ENCODE measurements around the gene PHACTR4. TPM values are rescaled to one million over a fixed set of nuclear protein-coding genes. Genes with fewer than 3 reads are reported as not detected.

Gene PHACTR4
- total and polyA plus RNA-seq, 2 experiments from 2014 or later: 35.4 to 47.1 TPM

GRCh38 chr1:28441674-28442073 lies 72.1 kb downstream of the PHACTR4 start:
- Histone ChIP-seq H3K9me2 (ENCODE audit: insufficient read depth) (no peaks in the 10 kb centered on the region), H3K4me1 (ENCODE audit: insufficient read depth) (peaks cover 9% of the 10 kb centered on the region; the same call in 1 of the 2 replicates), H3K36me3 (ENCODE audit: insufficient read depth) (no peaks in the 10 kb centered on the region), H4K20me1 (replicated peaks; ENCODE audit: insufficient read depth) (no peaks in the 10 kb centered on the region; the same call in 1 of the 2 replicates), H2AFZ (no peak overlapping the region), H3K27ac (ENCODE audit: low read depth) (peak overlapping the region; percentile 22; the same call in 1 of the 2 replicates), H3K79me2 (replicated peaks; ENCODE audit: insufficient read depth) (peaks cover 19% of the 10 kb centered on the region), H3K4me3 (no peak overlapping the region), H3F3A (replicated peaks; ENCODE audit: low read depth) (no peaks in the 10 kb centered on the region), H3K27me3 (ENCODE audit: insufficient read depth) (no peaks in the 10 kb centered on the region), H3K4me2 (no peak overlapping the region)
- peaks cover 4% of the 10 kb centered on the region for H3K9me3 Mint-ChIP-seq
- H3K27me3 Mint-ChIP-seq (ENCODE audit: insufficient read depth, low read depth, poor library complexity): no peaks in the 10 kb centered on the region
- peaks cover 13% of the 10 kb centered on the region; the same call in 2 of the 3 replicates for H3K4me1 Mint-ChIP-seq
- peaks cover 16% of the 10 kb centered on the region for H3K36me3 Mint-ChIP-seq (ENCODE audit: low read depth)
- H3K27ac Mint-ChIP-seq: no peak overlapping the region
- TF ChIP-seq CREB1 (CRISPR knock-in tag; IDR thresholded peaks at IDR 0.05; ENCODE audit: low read depth): no peak
- DNase-seq (ENCODE audit: low spot score) (no peak), ATAC-seq (no peak)
- no peak overlapping the region for H3K4me3 Mint-ChIP-seq

GRCh38 chr1:28443550-28443949 lies 74.0 kb downstream of the PHACTR4 start:
- H4K20me1 ChIP-seq (replicated peaks; ENCODE audit: insufficient read depth): peaks cover 2% of the 10 kb centered on the region; the same call in 1 of the 2 replicates
- no peaks in the 10 kb centered on the region for H3K36me3 ChIP-seq (ENCODE audit: insufficient read depth)
- DNase-seq (ENCODE audit: low spot score): no peak
- peaks cover 2% of the 10 kb centered on the region for H3K27me3 Mint-ChIP-seq (ENCODE audit: insufficient read depth, low read depth, poor library complexity)
- peaks cover 15% of the 10 kb centered on the region for H3K79me2 ChIP-seq (replicated peaks; ENCODE audit: insufficient read depth)
- H3K36me3 Mint-ChIP-seq (ENCODE audit: low read depth): peaks cover 14% of the 10 kb centered on the region
- no peaks in the 10 kb centered on the region for H3K4me1 ChIP-seq (ENCODE audit: insufficient read depth)
- no peaks in the 10 kb centered on the region for H3F3A ChIP-seq (replicated peaks; ENCODE audit: low read depth)
- ATAC-seq: no peak
- no peak overlapping the region for H3K4me3 ChIP-seq
- no peaks in the 10 kb centered on the region for H3K9me2 ChIP-seq (ENCODE audit: insufficient read depth)
- no peak overlapping the region for H3K4me3 Mint-ChIP-seq
- H3K9me3 Mint-ChIP-seq: peaks cover 4% of the 10 kb centered on the region
- no peak overlapping the region for H3K27ac Mint-ChIP-seq
- no peak overlapping the region for H3K4me2 ChIP-seq
- H3K4me1 Mint-ChIP-seq: peaks cover 2% of the 10 kb centered on the region; the same call in 2 of the 3 replicates
- H3K27ac ChIP-seq (ENCODE audit: low read depth): no peak overlapping the region
- H3K27me3 ChIP-seq (ENCODE audit: insufficient read depth): no peaks in the 10 kb centered on the region
- H2AFZ ChIP-seq: no peak overlapping the region
- TF ChIP-seq STAT1 (IDR thresholded peaks at IDR 0.05; ENCODE audit: unreplicated experiment) (no peak), EZH2 (IDR thresholded peaks at IDR 0.05; ENCODE audit: low read depth, unreplicated experiment) (no peak), ZNF331 (CRISPR knock-in tag; IDR thresholded peaks at IDR 0.05; ENCODE audit: low read depth) (no peak), NANOG (IDR thresholded peaks at IDR 0.05; ENCODE audit: borderline replicate concordance) (no peak), CREB1 (CRISPR knock-in tag; IDR thresholded peaks at IDR 0.05; ENCODE audit: low read depth) (no peak), EZH2phosphoT487 (IDR thresholded peaks at IDR 0.05; ENCODE audit: unreplicated experiment) (no peak), ZNF114 (CRISPR knock-in tag; IDR thresholded peaks at IDR 0.05) (no peak), ZNF462 (CRISPR knock-in tag; IDR thresholded peaks at IDR 0.05) (no peak), JUNB (IDR thresholded peaks at IDR 0.05; ENCODE audit: unreplicated experiment) (no peak)
- TF ChIP-seq, protein P1, sequence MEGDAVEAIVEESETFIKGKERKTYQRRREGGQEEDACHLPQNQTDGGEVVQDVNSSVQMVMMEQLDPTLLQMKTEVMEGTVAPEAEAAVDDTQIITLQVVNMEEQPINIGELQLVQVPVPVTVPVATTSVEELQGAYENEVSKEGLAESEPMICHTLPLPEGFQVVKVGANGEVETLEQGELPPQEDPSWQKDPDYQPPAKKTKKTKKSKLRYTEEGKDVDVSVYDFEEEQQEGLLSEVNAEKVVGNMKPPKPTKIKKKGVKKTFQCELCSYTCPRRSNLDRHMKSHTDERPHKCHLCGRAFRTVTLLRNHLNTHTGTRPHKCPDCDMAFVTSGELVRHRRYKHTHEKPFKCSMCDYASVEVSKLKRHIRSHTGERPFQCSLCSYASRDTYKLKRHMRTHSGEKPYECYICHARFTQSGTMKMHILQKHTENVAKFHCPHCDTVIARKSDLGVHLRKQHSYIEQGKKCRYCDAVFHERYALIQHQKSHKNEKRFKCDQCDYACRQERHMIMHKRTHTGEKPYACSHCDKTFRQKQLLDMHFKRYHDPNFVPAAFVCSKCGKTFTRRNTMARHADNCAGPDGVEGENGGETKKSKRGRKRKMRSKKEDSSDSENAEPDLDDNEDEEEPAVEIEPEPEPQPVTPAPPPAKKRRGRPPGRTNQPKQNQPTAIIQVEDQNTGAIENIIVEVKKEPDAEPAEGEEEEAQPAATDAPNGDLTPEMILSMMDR (conservative IDR thresholded peaks at IDR 0.05; ENCODE audit: low read depth in 2 of 2): no peak
- TF ChIP-seq, protein P2, sequence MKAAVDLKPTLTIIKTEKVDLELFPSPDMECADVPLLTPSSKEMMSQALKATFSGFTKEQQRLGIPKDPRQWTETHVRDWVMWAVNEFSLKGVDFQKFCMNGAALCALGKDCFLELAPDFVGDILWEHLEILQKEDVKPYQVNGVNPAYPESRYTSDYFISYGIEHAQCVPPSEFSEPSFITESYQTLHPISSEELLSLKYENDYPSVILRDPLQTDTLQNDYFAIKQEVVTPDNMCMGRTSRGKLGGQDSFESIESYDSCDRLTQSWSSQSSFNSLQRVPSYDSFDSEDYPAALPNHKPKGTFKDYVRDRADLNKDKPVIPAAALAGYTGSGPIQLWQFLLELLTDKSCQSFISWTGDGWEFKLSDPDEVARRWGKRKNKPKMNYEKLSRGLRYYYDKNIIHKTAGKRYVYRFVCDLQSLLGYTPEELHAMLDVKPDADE (IDR thresholded peaks at IDR 0.05): no peak

Measured in GM23338 (cell line).